Middle frontal gyrus (tissue), 1 donor: ENCODE data around the gene TBCB.
"Not testable (repeated sequence)": the region's sequence is repeated elsewhere in the genome, so short reads cannot be mapped to it uniquely, and the experiment has no call there.

Experiments
- DNase-seq: peaks from one replicate; pipeline ENCODE4 v3.0.0-alpha.2; 2015; ENCODE audit warnings: low spot score; ENCODE audit errors: extremely low spot score

The TBCB gene

GRCh38 chr19:36115453-36116343 lies at the start of gene TBCB:
Gene TBCB (plus strand): TSS chr19:36115468. CDS start chr19:36115561, 93 bp downstream.
- DNase-seq = no peak

- no peak for DNase-seq
Measured at GRCh38 chr19:36067681-36068080, 47.6 kb upstream of the TBCB start.

- DNase-seq = not testable (repeated sequence)
Measured at GRCh38 chr19:36068810-36069499, 46.3 kb upstream of the TBCB start.

GRCh38 chr19:36072081-36072480 lies 43.2 kb upstream of the TBCB start:
- DNase-seq = no peak

- no peak for DNase-seq
Measured at GRCh38 chr19:36073121-36073876, 42.0 kb upstream of the TBCB start.

- DNase-seq = no peak
Measured at GRCh38 chr19:36079389-36079945, 35.8 kb upstream of the TBCB start.

- peak; percentile 51 for DNase-seq
Measured at GRCh38 chr19:36081385-36081784, 33.9 kb upstream of the TBCB start.

GRCh38 chr19:36081894-36082293 lies 33.4 kb upstream of the TBCB start:
- DNase-seq = no peak

GRCh38 chr19:36082916-36083315 lies 32.4 kb upstream of the TBCB start:
- no peak for DNase-seq

- no peak for DNase-seq
Measured at GRCh38 chr19:36084231-36085009, 30.8 kb upstream of the TBCB start.

- no peak for DNase-seq
Measured at GRCh38 chr19:36086326-36086725, 28.9 kb upstream of the TBCB start.

- no peak for DNase-seq
Measured at GRCh38 chr19:36089847-36090246, 25.4 kb upstream of the TBCB start.

- no peak for DNase-seq
Measured at GRCh38 chr19:36090910-36091695, 24.2 kb upstream of the TBCB start.

- DNase-seq = no peak
Measured at GRCh38 chr19:36092566-36092965, 22.7 kb upstream of the TBCB start.

GRCh38 chr19:36093146-36093662 lies 22.1 kb upstream of the TBCB start:
- DNase-seq = peak; percentile 32

GRCh38 chr19:36093687-36094086 lies 21.6 kb upstream of the TBCB start:
- no peak for DNase-seq

- peak; percentile 62 for DNase-seq
Measured at GRCh38 chr19:36097036-36097435, 18.2 kb upstream of the TBCB start.

GRCh38 chr19:36099166-36099785 lies 16.0 kb upstream of the TBCB start:
- DNase-seq = no peak

- no peak for DNase-seq
Measured at GRCh38 chr19:36100476-36100875, 14.8 kb upstream of the TBCB start.
